GM19099 (cell line): ENCODE data around the gene ADGRL3.

ENCODE experiments used
- POLR2A ChIP-seq: IDR thresholded peaks from 3 replicates; pipeline ENCODE4 v1.6.1; 2011; ENCODE audit warnings: low read depth; ENCODE audit not compliant: insufficient read length; ENCODE audit errors: extremely low read depth

ADGRL3 gene

GRCh38 chr4:61201961-61202637 is 2.0 kb downstream of the ADGRL3 start:
- TF ChIP-seq POLR2A, result no peak

GRCh38 chr4:61202638-61203435 is 2.7 kb downstream of the ADGRL3 start:
- TF ChIP-seq POLR2A, result no peak

GRCh38 chr4:61203436-61203790 is 3.3 kb downstream of the ADGRL3 start:
- TF ChIP-seq POLR2A, result no peak

- TF ChIP-seq POLR2A, result no peak
Observed at GRCh38 chr4:61204353-61205060, 4.4 kb downstream of the ADGRL3 start.

GRCh38 chr4:61205066-61205465 is 4.9 kb downstream of the ADGRL3 start:
- TF ChIP-seq POLR2A, result no peak

- TF ChIP-seq POLR2A, result no peak
Observed at GRCh38 chr4:61210186-61210939, 10.2 kb downstream of the ADGRL3 start.

- TF ChIP-seq POLR2A, result no peak
Observed at GRCh38 chr4:61211781-61212180, 11.7 kb downstream of the ADGRL3 start.

- TF ChIP-seq POLR2A, result no peak
Observed at GRCh38 chr4:61212788-61213187, 12.7 kb downstream of the ADGRL3 start.

- TF ChIP-seq POLR2A, result no peak
Observed at GRCh38 chr4:61214680-61215079, 14.6 kb downstream of the ADGRL3 start.

- TF ChIP-seq POLR2A, result no peak
Observed at GRCh38 chr4:61217222-61217621, 17.1 kb downstream of the ADGRL3 start.

GRCh38 chr4:61220556-61220955 is 20.4 kb downstream of the ADGRL3 start:
- no peak for TF ChIP-seq POLR2A

GRCh38 chr4:61223385-61223784 is 23.3 kb downstream of the ADGRL3 start:
- TF ChIP-seq POLR2A, result no peak

GRCh38 chr4:61224573-61224972 is 24.4 kb downstream of the ADGRL3 start:
- no peak for TF ChIP-seq POLR2A

GRCh38 chr4:61225656-61226055 is 25.5 kb downstream of the ADGRL3 start:
- TF ChIP-seq POLR2A, result no peak

GRCh38 chr4:61231421-61231820 is 31.3 kb downstream of the ADGRL3 start:
- TF ChIP-seq POLR2A, result no peak
